Spleen (tissue), 11 donors: Measurements from ENCODE around the gene GALK1. TPM values are rescaled to one million over a fixed set of nuclear protein-coding genes. Genes with fewer than 3 reads are reported as not detected.
"Not testable (repeated sequence)": the region's sequence is repeated elsewhere in the genome, so short reads cannot be mapped to it uniquely, and the experiment has no call there.

Experiments
- DNase-seq: peaks from one replicate; pipeline ENCODE4 v3.0.0-alpha.2; 2020
- H3K27ac ChIP-seq, 8 donors: fragments of 200-600 bp; sonication (generic) in 7 of 8; 1 replicate in 4 of 8; 2 replicates in 4 of 8; pipeline versions ENCODE4 v1.5.0 to v1.8.0; 2016 to 2021; ENCODE audit warnings: inconsistent platforms in 4 of 8, mild to moderate bottlenecking in 4 of 8, moderate library complexity in 1 of 8
- H3K27me3 ChIP-seq, 7 donors: fragments of 200-600 bp; sonication (generic) in 6 of 7; replicated peaks in 1 of 7; 1 replicate in 4 of 7; 2 replicates in 3 of 7; pipeline versions ENCODE4 v1.5.0 to v1.8.0; 2016 to 2021; ENCODE audit warnings: inconsistent platforms in 3 of 7, mild to moderate bottlenecking in 1 of 7
- H3K36me3 ChIP-seq, 6 donors: fragments of 200-600 bp; sonication (generic) in 5 of 6; 1 replicate in 4 of 6; 2 replicates in 2 of 6; pipeline versions ENCODE4 v1.5.0 to v1.8.0; 2016 to 2021; ENCODE audit warnings: inconsistent platforms in 2 of 6
- H3K4me1 ChIP-seq, 6 donors: fragments of 200-600 bp; sonication (generic) in 5 of 6; 1 replicate in 3 of 6; 2 replicates in 3 of 6; pipeline versions ENCODE4 v1.5.0 to v1.8.0; 2016 to 2021; ENCODE audit warnings: inconsistent platforms in 3 of 6
- H3K4me3 ChIP-seq, 8 donors: fragments of 200-600 bp; sonication (generic) in 7 of 8; 1 replicate in 4 of 8; 2 replicates in 4 of 8; pipeline versions ENCODE4 v1.5.0 to v1.8.0; 2016 to 2021; ENCODE audit warnings: inconsistent platforms in 4 of 8, mild to moderate bottlenecking in 4 of 8, moderate library complexity in 2 of 8
- H3K9me3 ChIP-seq, 8 donors: fragments of 200-600 bp; sonication (generic) in 7 of 8; 1 replicate in 4 of 8; 2 replicates in 4 of 8; pipeline versions ENCODE4 v1.5.0 to v1.8.0; 2016 to 2021; ENCODE audit warnings: inconsistent platforms in 4 of 8
- CTCF ChIP-seq, 11 experiments: fragments of 200-600 bp in 7 of 11; fragments of 450-650 bp in 4 of 11; sonication (generic) in 4 of 11; IDR thresholded peaks in 8 of 11; conservative IDR thresholded peaks in 3 of 11; 1 replicate in 7 of 11; 2 replicates in 4 of 11; pipeline versions ENCODE4 v1.4.0 to v1.8.0; 2016 to 2021; ENCODE audit warnings: antibody characterized with exemption in 11 of 11, inconsistent platforms in 4 of 11, mild to moderate bottlenecking in 1 of 11
- POLR2A ChIP-seq, 3 donors: fragments of 450-650 bp; IDR thresholded peaks; one replicate each; pipeline ENCODE4 v1.5.1; 2017; ENCODE audit warnings: antibody characterized with exemption in 3 of 3, mild to moderate bottlenecking in 1 of 3
- POLR2AphosphoS5 ChIP-seq, 3 donors: sonication (generic); formaldehyde crosslinking; IDR thresholded peaks; one replicate each; pipeline ENCODE4 v1.5.1; 2017; ENCODE audit warnings: antibody characterized with exemption in 3 of 3
- WGBS, 5 donors: extraction: QIAGEN DNeasy Blood & Tissue Kit in 3 of 5; methylation state at CpG; one replicate each; pipeline versions ENCODE4 v1.1.5 to v1.1.7; 2013 to 2018; 5-methylcytosine and 5-hydroxymethylcytosine counted together
- intact Hi-C: fragments of 100-400 bp; cut with DNase I; formaldehyde crosslinking; loops from one replicate; pipeline ENCODE4 v1.15.0; 2023; ENCODE audit warnings: low total_unique reads
- polyA plus RNA-seq, 3 donors: library from polyadenylated mRNA; stranded (reverse); fragments of 200-250 nt; gene quantifications; one replicate each; pipeline ENCODE4 v1.2.1, GENCODE V29; 2013
- total RNA-seq, 7 donors: library from RNA; depleted of rRNA in 3 of 7; stranded (reverse); fragments of >200 nt in 3 of 7; fragmentation: NEBNext Ultra II Directional in 4 of 7; extraction: Animal tissue kit (Norgen Biotek cat#: 25700) in 4 of 7; gene quantifications; one replicate each; pipeline versions ENCODE4 v1.1.0 to v1.2.1, GENCODE V29; 2016 to 2021
- donor health status: healthy with polysubstance abuse.
- donor health status: DM: no; HTN: no; CAD: no; lungs with moderate emphysema.
- donor health status: DM: no; HTN: no; CAD: no.
- donor health status: Bipolar disorder and iron deficiency.
- donor health status: healthy.
- donor health status: DM: no; HTN: no; CAD: no.
- donor health status: DM: yes; HTN: yes; CAD: no.

Gene GALK1
- total and polyA plus RNA-seq, 10 donors: 23.5 to 45.9 (median 34.0) TPM

- intact Hi-C loops: loop anchor here (5.0 kb wide), 1 partner anchor 68 kb away; no protein-coding TSS in a partner anchor
- peak overlapping the region; percentile 97 to 100 (median 98) for H3K27ac ChIP-seq
- peak; percentile 97 for DNase-seq
- H3K4me3 ChIP-seq: peak overlapping the region; percentile 70 to 99 (median 92)
- WGBS, 5 donors: 0 to 1% (median 0%) methylated on average over 29 to 84 of the region's 84 CpGs
- TF ChIP-seq POLR2AphosphoS5 (IDR thresholded peaks at IDR 0.05) (peak; percentile 100), CTCF (IDR thresholded peaks at IDR 0.05 in 8 of 11, conservative IDR thresholded peaks at IDR 0.05 in 3 of 11) (peak in 2 of 11 experiments; percentile 31 to 33), POLR2A (IDR thresholded peaks at IDR 0.05) (peak; percentile 100)
- no peaks in the 10 kb centered on the region for H3K9me3 ChIP-seq
- H3K4me1 ChIP-seq: peaks cover 46 to 86% (median 70%) of the 10 kb centered on the region in 6 donors
- no peaks in the 10 kb centered on the region for H3K27me3 ChIP-seq
- peaks cover 0 to 47% (median 31%) of the 10 kb centered on the region in 6 donors for H3K36me3 ChIP-seq
Measured at GRCh38 chr17:75779250-75779986, 14.4 kb upstream of the GALK1 start.

- H3K27me3 ChIP-seq: no peaks in the 10 kb centered on the region
- H3K4me3 ChIP-seq: peak overlapping the region; percentile 70 to 99 (median 92)
- 0 to 1% (median 0%) methylated on average over 17 to 38 of the region's 38 CpGs for WGBS, 5 donors
- H3K4me1 ChIP-seq: peaks cover 41 to 81% (median 65%) of the 10 kb centered on the region in 6 donors
- H3K27ac ChIP-seq: peak overlapping the region; percentile 97 to 100 (median 98)
- H3K36me3 ChIP-seq: peaks cover 0 to 53% (median 32%) of the 10 kb centered on the region in 6 donors
- intact Hi-C loops: loop anchor here (5.0 kb wide), 1 partner anchor 68 kb away; no protein-coding TSS in a partner anchor
- H3K9me3 ChIP-seq: no peaks in the 10 kb centered on the region
- no peak for DNase-seq
- TF ChIP-seq CTCF (IDR thresholded peaks at IDR 0.05 in 8 of 11, conservative IDR thresholded peaks at IDR 0.05 in 3 of 11) (peak; percentile 14 to 67 (median 60)), POLR2A (IDR thresholded peaks at IDR 0.05) (no peak)
Measured at GRCh38 chr17:75778861-75779249, 13.9 kb upstream of the GALK1 start.

GRCh38 chr17:75778066-75778860 lies 13.3 kb upstream of the GALK1 start:
- peak; percentile 2 for DNase-seq
- intact Hi-C loops: loop anchor here (5.0 kb wide), 1 partner anchor 69 kb away; no protein-coding TSS in a partner anchor
- Histone ChIP-seq H3K4me3 (peak overlapping the region; percentile 70 to 99 (median 92)), H3K36me3 (peaks cover 0 to 54% (median 32%) of the 10 kb centered on the region in 6 donors), H3K4me1 (peaks cover 36 to 75% (median 59%) of the 10 kb centered on the region in 6 donors), H3K27ac (peak overlapping the region; percentile 97 to 100 (median 98))
- WGBS, 5 donors: 1 to 2% (median 2%) methylated on average over 15 to 19 of the region's 19 CpGs
- TF ChIP-seq POLR2AphosphoS5 (IDR thresholded peaks at IDR 0.05): peak in 1 of 3 donors; percentile 5
- H3K9me3 ChIP-seq, H3K27me3 ChIP-seq: not testable (repeated sequence)

- Histone ChIP-seq H3K36me3 (peaks cover 0 to 54% (median 32%) of the 10 kb centered on the region in 6 donors), H3K27ac (peak overlapping the region in 7 of 8 donors; percentile 97 to 100 (median 99)), H3K4me1 (peaks cover 32 to 66% (median 51%) of the 10 kb centered on the region in 6 donors), H3K4me3 (peak overlapping the region; percentile 70 to 99 (median 92)), H3K27me3 (no peaks in the 10 kb centered on the region), H3K9me3 (no peaks in the 10 kb centered on the region)
- no peak for DNase-seq
- intact Hi-C loops: loop anchor here (5.0 kb wide), 1 partner anchor 70 kb away; no protein-coding TSS in a partner anchor
- no peak for TF ChIP-seq POLR2A (IDR thresholded peaks at IDR 0.05)
- no peak for TF ChIP-seq POLR2AphosphoS5 (IDR thresholded peaks at IDR 0.05)
- TF ChIP-seq CTCF (IDR thresholded peaks at IDR 0.05 in 8 of 11, conservative IDR thresholded peaks at IDR 0.05 in 3 of 11): no peak
- WGBS, 5 donors: 8 to 18% (median 10%) methylated on average over 2 of the region's 2 CpGs
Measured at GRCh38 chr17:75777296-75777922, 12.4 kb upstream of the GALK1 start.
